Measurements from ENCODE around the gene ZNF423. TPM values are rescaled to one million over a fixed set of nuclear protein-coding genes. Genes with fewer than 3 reads are reported as not detected.

The ZNF423 gene
- total and polyA plus RNA-seq, 2 experiments from 2014 or later: 0.43 to 0.49 TPM

GRCh38 chr16:49550666-49551065 lies 305.2 kb downstream of the ZNF423 start:
- Histone ChIP-seq H3F3A (ENCODE audit: insufficient read depth) (no peaks in the 10 kb centered on the region), H3K27me3 (replicated peaks; ENCODE audit: insufficient read depth) (no peaks in the 10 kb centered on the region; the same call in none of the 2 replicates), H3K9me3 (ENCODE audit: low read depth) (no peaks in the 10 kb centered on the region), H2AFZ (no peak overlapping the region), H3K4me1 (ENCODE audit: insufficient read depth) (no peaks in the 10 kb centered on the region), H3K4me2 (ENCODE audit: unreplicated experiment) (no peak overlapping the region), H3K9me2 (ENCODE audit: insufficient read depth) (no peaks in the 10 kb centered on the region), H3K4me3 (no peak overlapping the region), H3K79me2 (ENCODE audit: insufficient read depth) (no peaks in the 10 kb centered on the region), H3K36me3 (ENCODE audit: low read depth) (no peaks in the 10 kb centered on the region), H3K9ac (no peak overlapping the region), H3K27ac (no peak overlapping the region), H4K20me1 (ENCODE audit: insufficient read depth) (no peaks in the 10 kb centered on the region)
- WGBS, 2 experiments (ENCODE audit: low coverage in 1 of 2, low lambda C conversion rate in 2 of 2, missing lambda C conversion rate in 2 of 2): 46 to 57% methylated on average over 6 of the region's 6 CpGs
- no peak for DNase-seq
- no peak for TF ChIP-seq EZH2phosphoT487 (IDR thresholded peaks at IDR 0.05; ENCODE audit: insufficient read depth, low read depth)
- TF ChIP-seq EZH2 (IDR thresholded peaks at IDR 0.05; ENCODE audit: insufficient read depth, poor library complexity, severe bottlenecking): no peak
- in situ Hi-C loops (cut with MboI): no loop called here

GRCh38 chr16:49550140-49550539 lies 305.8 kb downstream of the ZNF423 start:
- TF ChIP-seq EZH2 (IDR thresholded peaks at IDR 0.05; ENCODE audit: insufficient read depth, poor library complexity, severe bottlenecking) (no peak), EZH2phosphoT487 (IDR thresholded peaks at IDR 0.05; ENCODE audit: insufficient read depth, low read depth) (no peak)
- in situ Hi-C loops (cut with MboI): no loop called here
- no peak overlapping the region for H2AFZ ChIP-seq
- H3K4me1 ChIP-seq (ENCODE audit: insufficient read depth): no peaks in the 10 kb centered on the region
- H3K9me2 ChIP-seq (ENCODE audit: insufficient read depth): no peaks in the 10 kb centered on the region
- H3K27ac ChIP-seq: no peak overlapping the region
- no peak overlapping the region for H3K4me3 ChIP-seq
- H3K4me2 ChIP-seq (ENCODE audit: unreplicated experiment): no peak overlapping the region
- 25 to 30% methylated on average over 5 of the region's 5 CpGs for WGBS, 2 experiments (ENCODE audit: low coverage in 1 of 2, low lambda C conversion rate in 2 of 2, missing lambda C conversion rate in 2 of 2)
- DNase-seq: no peak
- H3K9ac ChIP-seq: no peak overlapping the region
- H3K79me2 ChIP-seq (ENCODE audit: insufficient read depth): no peaks in the 10 kb centered on the region
- H3K27me3 ChIP-seq (replicated peaks; ENCODE audit: insufficient read depth): no peaks in the 10 kb centered on the region; the same call in none of the 2 replicates
- H3F3A ChIP-seq (ENCODE audit: insufficient read depth): no peaks in the 10 kb centered on the region
- H3K36me3 ChIP-seq (ENCODE audit: low read depth): no peaks in the 10 kb centered on the region
- H4K20me1 ChIP-seq (ENCODE audit: insufficient read depth): no peaks in the 10 kb centered on the region
- no peaks in the 10 kb centered on the region for H3K9me3 ChIP-seq (ENCODE audit: low read depth)

GRCh38 chr16:49548325-49548970 lies 307.5 kb downstream of the ZNF423 start:
- Histone ChIP-seq H3K9ac (no peak overlapping the region), H4K20me1 (ENCODE audit: insufficient read depth) (no peaks in the 10 kb centered on the region), H3K79me2 (ENCODE audit: insufficient read depth) (no peaks in the 10 kb centered on the region), H3K27me3 (replicated peaks; ENCODE audit: insufficient read depth) (no peaks in the 10 kb centered on the region; the same call in none of the 2 replicates), H3K4me1 (ENCODE audit: insufficient read depth) (no peaks in the 10 kb centered on the region), H3F3A (ENCODE audit: insufficient read depth) (no peaks in the 10 kb centered on the region), H2AFZ (no peak overlapping the region), H3K4me3 (no peak overlapping the region), H3K4me2 (ENCODE audit: unreplicated experiment) (no peak overlapping the region), H3K9me2 (ENCODE audit: insufficient read depth) (no peaks in the 10 kb centered on the region), H3K36me3 (ENCODE audit: low read depth) (no peaks in the 10 kb centered on the region), H3K27ac (no peak overlapping the region), H3K9me3 (ENCODE audit: low read depth) (no peaks in the 10 kb centered on the region)
- in situ Hi-C loops (cut with MboI): no loop called here
- TF ChIP-seq EZH2phosphoT487 (IDR thresholded peaks at IDR 0.05; ENCODE audit: insufficient read depth, low read depth): no peak
- no peak for TF ChIP-seq EZH2 (IDR thresholded peaks at IDR 0.05; ENCODE audit: insufficient read depth, poor library complexity, severe bottlenecking)
- 50 to 57% methylated on average over 13 to 14 of the region's 14 CpGs for WGBS, 2 experiments (ENCODE audit: low coverage in 1 of 2, low lambda C conversion rate in 2 of 2, missing lambda C conversion rate in 2 of 2)
- DNase-seq: no peak

DNA sequence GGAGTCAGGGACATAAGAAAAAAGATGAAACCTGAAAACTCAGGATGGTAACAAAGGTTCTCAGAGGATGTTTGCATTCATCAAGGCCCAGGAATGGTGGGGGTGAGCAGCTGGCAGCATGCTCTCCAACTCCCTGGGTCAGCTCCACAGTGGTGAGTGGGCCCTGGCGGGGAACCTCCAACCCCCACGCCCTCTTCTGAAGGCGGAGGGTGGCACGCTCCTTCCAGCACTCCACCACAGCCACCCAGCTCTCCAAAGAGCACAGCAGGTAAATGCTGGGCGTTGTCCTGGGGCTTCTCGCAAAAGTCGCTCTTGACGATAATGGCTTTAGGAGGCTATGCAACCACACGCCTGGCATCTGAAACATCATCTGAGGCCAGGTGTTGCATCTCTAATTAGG lies 308.5 kb downstream of the ZNF423 start:
- TF ChIP-seq EZH2 (IDR thresholded peaks at IDR 0.05; ENCODE audit: insufficient read depth, poor library complexity, severe bottlenecking) (no peak), EZH2phosphoT487 (IDR thresholded peaks at IDR 0.05; ENCODE audit: insufficient read depth, low read depth) (no peak)
- no peaks in the 10 kb centered on the region for H3K9me3 ChIP-seq (ENCODE audit: low read depth)
- H3K4me1 ChIP-seq (ENCODE audit: insufficient read depth): no peaks in the 10 kb centered on the region
- no peak overlapping the region for H3K4me2 ChIP-seq (ENCODE audit: unreplicated experiment)
- no peak for DNase-seq
- in situ Hi-C loops (cut with MboI): no loop called here
- H3K27ac ChIP-seq: no peak overlapping the region
- no peak overlapping the region for H3K9ac ChIP-seq
- 79 to 80% methylated on average over 9 of the region's 9 CpGs for WGBS, 2 experiments (ENCODE audit: low coverage in 1 of 2, low lambda C conversion rate in 2 of 2, missing lambda C conversion rate in 2 of 2)
- no peaks in the 10 kb centered on the region; the same call in none of the 2 replicates for H3K27me3 ChIP-seq (replicated peaks; ENCODE audit: insufficient read depth)
- H4K20me1 ChIP-seq (ENCODE audit: insufficient read depth): no peaks in the 10 kb centered on the region
- no peak overlapping the region for H2AFZ ChIP-seq
- H3F3A ChIP-seq (ENCODE audit: insufficient read depth): no peaks in the 10 kb centered on the region
- H3K9me2 ChIP-seq (ENCODE audit: insufficient read depth): no peaks in the 10 kb centered on the region
- H3K36me3 ChIP-seq (ENCODE audit: low read depth): no peaks in the 10 kb centered on the region
- no peaks in the 10 kb centered on the region for H3K79me2 ChIP-seq (ENCODE audit: insufficient read depth)
- no peak overlapping the region for H3K4me3 ChIP-seq

Data from GM23248 (cell line).